Thyroid gland (tissue), 4 donors: ENCODE results near the gene VANGL2.

ENCODE experiments used
- CTCF ChIP-seq, 6 experiments: fragments of 200-600 bp in 3 of 6; fragments of 450-650 bp in 3 of 6; sonication (generic) in 3 of 6; IDR thresholded peaks; one replicate each; pipeline ENCODE4 v1.5.1; 2016 to 2019; ENCODE audit warnings: antibody characterized with exemption in 6 of 6, mild to moderate bottlenecking in 2 of 6, inconsistent platforms in 1 of 6, moderate library complexity in 1 of 6
- POLR2A ChIP-seq, 2 donors: fragments of 450-650 bp; IDR thresholded peaks; one replicate each; pipeline ENCODE4 v1.6.1; 2017; ENCODE audit warnings: antibody characterized with exemption in 2 of 2, mild to moderate bottlenecking in 2 of 2, moderate library complexity in 1 of 2

- TF ChIP-seq CTCF (IDR thresholded peaks at IDR 0.05) (no peak), POLR2A (IDR thresholded peaks at IDR 0.05) (no peak)
These were observed 47.8 kb upstream of the VANGL2 start for GRCh38 chr1:160352555-160352954.
